HUES64 (cell line): Measurements from ENCODE around the gene PPM1D.
"Not testable (repeated sequence)": the region's sequence is repeated elsewhere in the genome, so short reads cannot be mapped to it uniquely, and the experiment has no call there.

ENCODE experiments used
- H3K27ac ChIP-seq: 2 replicates; pipeline ENCODE4 v1.7.0; 2013; ENCODE audit warnings: low read depth, low read length, inconsistent platforms
- H3K27me3 ChIP-seq: 2 replicates; pipeline ENCODE4 v1.6.1; 2013; ENCODE audit warnings: mild to moderate bottlenecking, low read length; ENCODE audit not compliant: insufficient read depth
- H3K36me3 ChIP-seq: 2 replicates; pipeline ENCODE4 v1.6.1; 2013; ENCODE audit warnings: mild to moderate bottlenecking, low read length; ENCODE audit not compliant: insufficient read depth
- H3K4me1 ChIP-seq: 2 replicates; pipeline ENCODE4 v1.6.1; 2013; ENCODE audit warnings: mild to moderate bottlenecking, low read length, moderate library complexity; ENCODE audit not compliant: insufficient read depth
- H3K4me3 ChIP-seq: 2 replicates; pipeline ENCODE4 v1.5.1; 2013; ENCODE audit warnings: mild to moderate bottlenecking, low read length, moderate library complexity
- H3K9ac ChIP-seq: 2 replicates; pipeline ENCODE4 v1.6.1; 2013; ENCODE audit warnings: mild to moderate bottlenecking, low read depth, low read length
- H3K9me3 ChIP-seq: 2 replicates; pipeline ENCODE4 v1.6.1; 2013; ENCODE audit warnings: low read depth, low read length; ENCODE audit not compliant: insufficient read depth
- WGBS: fragments of 150-250, 120-280 bp; methylation state at CpG from one replicate; pipeline ENCODE4 v1.1.7; 2013; ENCODE audit warnings: missing lambda C conversion rate; 5-methylcytosine and 5-hydroxymethylcytosine counted together

Gene PPM1D

GRCh38 chr17:60646701-60647100 is 46.7 kb downstream of the PPM1D start:
- Histone ChIP-seq H3K27me3 (no peaks in the 10 kb centered on the region), H3K9me3 (no peaks in the 10 kb centered on the region), H3K36me3 (peaks cover 37% of the 10 kb centered on the region), H3K27ac (no peak overlapping the region), H3K4me3 (no peak overlapping the region), H3K9ac (no peak overlapping the region), H3K4me1 (no peaks in the 10 kb centered on the region)
- 88% methylated on average over 2 of the region's 3 CpGs for WGBS

GRCh38 chr17:60647705-60648104 is 47.7 kb downstream of the PPM1D start:
- no peak overlapping the region for H3K9ac ChIP-seq
- H3K4me3 ChIP-seq, result no peak overlapping the region
- H3K27ac ChIP-seq, result no peak overlapping the region
- H3K9me3 ChIP-seq, result no peaks in the 10 kb centered on the region
- H3K36me3 ChIP-seq, result peaks cover 37% of the 10 kb centered on the region
- H3K4me1 ChIP-seq, result no peaks in the 10 kb centered on the region
- WGBS, result 80% methylated on average over 1 of the region's 1 CpG
- H3K27me3 ChIP-seq, result no peaks in the 10 kb centered on the region

DNA sequence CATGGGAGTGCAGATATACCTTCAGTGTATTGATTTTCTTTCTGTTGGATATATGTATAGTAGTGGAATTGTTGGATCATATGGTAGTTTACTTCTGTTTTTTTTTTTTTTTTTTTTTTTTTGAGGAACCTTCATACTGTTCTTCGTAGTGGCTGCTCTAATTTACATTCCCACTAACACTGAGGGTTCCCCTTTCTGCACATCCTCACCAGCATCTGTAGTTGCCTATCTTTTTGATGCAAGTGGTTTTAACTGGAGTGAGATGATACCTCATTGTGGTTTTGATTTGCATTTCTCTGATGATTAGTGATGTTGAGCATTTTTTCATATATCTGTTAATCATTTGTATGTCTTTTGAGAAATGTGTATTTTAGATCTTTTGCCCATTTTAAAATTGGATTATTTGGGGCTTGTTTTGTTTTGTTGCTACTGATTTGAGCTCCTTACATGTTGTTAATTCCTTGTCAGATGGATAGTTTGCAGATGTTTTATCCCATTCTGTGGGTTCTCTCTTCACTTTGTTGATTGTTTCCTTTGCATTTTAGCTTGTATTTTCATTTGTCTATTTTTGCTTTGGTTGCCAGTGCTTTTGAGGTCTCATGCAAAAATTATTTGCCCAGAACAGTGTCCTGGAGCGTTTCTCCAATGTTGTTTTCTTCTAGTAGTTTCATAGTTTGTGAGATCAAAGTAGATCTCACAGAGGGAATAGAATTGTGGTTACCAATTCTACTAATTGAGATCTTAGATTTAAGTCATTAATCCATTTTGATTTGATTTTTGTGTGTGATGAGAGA is 52.7 kb downstream of the PPM1D start:
- H3K9ac ChIP-seq, result no peak overlapping the region
- H3K9me3 ChIP-seq, result no peaks in the 10 kb centered on the region
- H3K27ac ChIP-seq, result no peak overlapping the region
- no peaks in the 10 kb centered on the region for H3K27me3 ChIP-seq
- 81% methylated on average over 1 of the region's 2 CpGs for WGBS
- H3K4me3 ChIP-seq, result no peak overlapping the region
- H3K36me3 ChIP-seq, result peaks cover 44% of the 10 kb centered on the region
- H3K4me1 ChIP-seq, result no peaks in the 10 kb centered on the region

DNA sequence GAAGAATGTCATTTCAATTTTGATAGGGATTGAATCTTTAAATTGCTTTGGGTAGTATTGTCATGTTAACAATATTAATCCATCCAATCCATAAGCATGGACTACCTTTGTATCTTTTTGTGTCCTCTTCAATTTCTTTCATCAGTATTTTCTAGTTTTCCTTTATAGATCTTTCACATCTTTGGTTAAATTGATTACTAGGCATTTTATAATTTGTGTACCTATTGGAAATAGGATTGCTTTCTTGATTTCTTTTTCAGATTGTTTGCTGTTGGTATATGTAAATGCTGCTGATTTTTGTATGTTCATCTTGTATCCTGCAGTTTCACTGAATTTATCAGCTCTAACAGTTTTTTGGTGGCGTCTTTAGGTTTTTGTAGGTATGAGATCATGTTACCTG is 53.6 kb downstream of the PPM1D start:
- Histone ChIP-seq H3K4me1 (no peaks in the 10 kb centered on the region), H3K9me3 (no peaks in the 10 kb centered on the region), H3K27ac (no peak overlapping the region), H3K27me3 (no peaks in the 10 kb centered on the region), H3K36me3 (peaks cover 41% of the 10 kb centered on the region), H3K4me3 (no peak overlapping the region), H3K9ac (no peak overlapping the region)
- WGBS, result 80% methylated on average over 1 of the region's 1 CpG

DNA sequence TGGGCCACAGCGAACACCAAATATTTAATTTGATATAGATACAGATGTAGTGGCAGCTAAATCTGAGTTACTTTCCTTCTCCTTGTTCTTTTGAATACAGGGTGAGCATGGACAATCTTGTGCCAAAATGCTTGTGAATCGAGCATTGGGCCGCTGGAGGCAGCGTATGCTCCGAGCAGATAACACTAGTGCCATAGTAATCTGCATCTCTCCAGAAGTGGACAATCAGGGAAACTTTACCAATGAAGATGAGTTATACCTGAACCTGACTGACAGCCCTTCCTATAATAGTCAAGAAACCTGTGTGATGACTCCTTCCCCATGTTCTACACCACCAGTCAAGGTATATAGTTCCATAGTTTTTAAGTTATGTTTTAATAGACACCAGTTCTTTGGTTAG is 56.5 kb downstream of the PPM1D start:
- Histone ChIP-seq H3K4me3 (no peak overlapping the region), H3K27me3 (no peaks in the 10 kb centered on the region), H3K27ac (no peak overlapping the region), H3K9me3 (no peaks in the 10 kb centered on the region), H3K9ac (no peak overlapping the region), H3K4me1 (no peaks in the 10 kb centered on the region), H3K36me3 (peaks cover 25% of the 10 kb centered on the region)
- 98% methylated on average over 5 of the region's 5 CpGs for WGBS

GRCh38 chr17:60659156-60659555 is 59.2 kb downstream of the PPM1D start:
- Histone ChIP-seq H3K9ac (no peak overlapping the region), H3K27me3 (no peaks in the 10 kb centered on the region), H3K9me3 (no peaks in the 10 kb centered on the region), H3K27ac (no peak overlapping the region), H3K4me3 (no peak overlapping the region), H3K36me3 (peaks cover 39% of the 10 kb centered on the region), H3K4me1 (no peaks in the 10 kb centered on the region)
- WGBS, result 91% methylated on average over 1 of the region's 1 CpG

GRCh38 chr17:60661489-60661888 is 61.5 kb downstream of the PPM1D start:
- Histone ChIP-seq H3K9me3 (no peaks in the 10 kb centered on the region), H3K36me3 (peaks cover 41% of the 10 kb centered on the region), H3K9ac (no peak overlapping the region), H3K27ac (no peak overlapping the region), H3K4me3 (no peak overlapping the region), H3K27me3 (no peaks in the 10 kb centered on the region), H3K4me1 (no peaks in the 10 kb centered on the region)
- 100% methylated on average over 2 of the region's 2 CpGs for WGBS

DNA sequence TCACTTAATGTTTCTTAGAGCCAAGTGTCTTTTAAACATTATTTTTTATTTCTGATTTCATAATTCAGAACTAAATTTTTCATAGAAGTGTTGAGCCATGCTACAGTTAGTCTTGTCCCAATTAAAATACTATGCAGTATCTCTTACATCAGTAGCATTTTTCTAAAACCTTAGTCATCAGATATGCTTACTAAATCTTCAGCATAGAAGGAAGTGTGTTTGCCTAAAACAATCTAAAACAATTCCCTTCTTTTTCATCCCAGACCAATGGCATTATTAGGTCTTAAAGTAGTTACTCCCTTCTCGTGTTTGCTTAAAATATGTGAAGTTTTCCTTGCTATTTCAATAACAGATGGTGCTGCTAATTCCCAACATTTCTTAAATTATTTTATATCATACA is 64.0 kb downstream of the PPM1D start:
- H3K27me3 ChIP-seq, result no peaks in the 10 kb centered on the region
- WGBS, result no CpG with 5 or more reads among the region's 1 CpG
- peaks cover 23% of the 10 kb centered on the region for H3K36me3 ChIP-seq
- no peaks in the 10 kb centered on the region for H3K9me3 ChIP-seq
- H3K27ac ChIP-seq, result no peak overlapping the region
- no peaks in the 10 kb centered on the region for H3K4me1 ChIP-seq
- no peak overlapping the region for H3K9ac ChIP-seq
- H3K4me3 ChIP-seq, result no peak overlapping the region

DNA sequence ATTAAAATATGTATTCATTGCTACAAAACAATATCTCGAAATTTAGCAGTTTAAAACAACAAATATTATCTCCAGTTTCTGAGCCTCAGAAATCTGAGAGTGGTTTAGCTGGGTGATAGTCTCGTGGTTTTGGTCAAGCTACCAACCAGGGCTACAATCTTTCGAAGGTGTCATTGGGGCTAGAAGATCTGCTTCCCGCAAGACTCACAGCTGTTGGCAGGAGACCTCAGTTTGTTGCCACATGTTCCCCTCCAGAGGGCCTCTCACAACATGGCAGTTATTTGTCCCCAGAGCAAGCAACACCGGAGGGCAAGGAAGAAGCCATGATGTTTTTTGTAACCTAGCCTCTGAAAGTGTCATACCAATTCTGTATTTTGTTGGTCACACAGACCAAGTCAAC is 65.6 kb downstream of the PPM1D start:
- 95% methylated on average over 5 of the region's 5 CpGs for WGBS

DNA sequence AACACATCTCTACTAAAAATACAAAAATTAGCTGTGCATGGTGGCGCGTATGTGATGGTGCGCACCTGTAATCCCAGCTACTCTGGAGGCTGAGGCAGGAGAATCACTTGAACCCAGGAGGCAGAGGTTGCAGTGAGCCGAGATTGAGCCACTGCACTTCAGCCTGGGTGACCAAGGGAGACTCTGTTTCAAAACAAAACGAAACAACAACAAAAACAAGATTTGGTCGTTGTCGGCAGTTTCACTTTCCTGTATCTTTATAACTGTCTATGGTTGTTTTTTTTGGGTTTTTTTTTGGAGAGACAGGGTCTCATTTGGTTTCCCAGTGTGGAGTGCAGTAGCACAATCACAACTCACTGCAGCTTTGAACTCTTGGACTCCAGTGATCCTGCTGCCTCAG is 68.7 kb downstream of the PPM1D start:
- not testable (repeated sequence) for H3K36me3 ChIP-seq, H3K9me3 ChIP-seq, H3K4me1 ChIP-seq, H3K27me3 ChIP-seq, H3K27ac ChIP-seq, H3K9ac ChIP-seq, H3K4me3 ChIP-seq
- WGBS, result 94% methylated on average over 7 of the region's 7 CpGs

More for the DNA sequence above, 65.6 kb downstream of the PPM1D start:
- Histone ChIP-seq H3K4me1 (no peaks in the 10 kb centered on the region), H3K9me3 (no peaks in the 10 kb centered on the region), H3K9ac (no peak overlapping the region), H3K27ac (no peak overlapping the region), H3K36me3 (peaks cover 20% of the 10 kb centered on the region), H3K4me3 (no peak overlapping the region), H3K27me3 (no peaks in the 10 kb centered on the region)

DNA sequence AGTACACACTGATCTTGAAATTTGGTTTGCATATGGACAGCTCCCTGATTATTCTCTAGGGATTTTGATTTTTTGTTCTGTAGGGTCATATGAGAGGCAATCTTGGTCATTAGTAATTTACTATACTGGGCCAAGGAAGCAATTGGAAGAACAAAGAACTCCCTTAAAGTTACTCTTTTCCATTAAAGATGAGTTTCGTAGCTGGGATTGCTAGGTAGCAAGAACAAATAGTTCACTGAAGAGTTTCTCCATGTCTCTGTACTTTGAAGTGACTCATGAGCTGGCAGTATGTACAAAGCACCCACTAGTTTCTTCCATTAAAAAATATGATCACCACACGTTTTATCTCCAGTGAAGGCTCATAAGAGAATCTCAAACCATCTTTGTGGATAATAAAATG is 71.5 kb downstream of the PPM1D start:
- H3K36me3 ChIP-seq, result no peaks in the 10 kb centered on the region
- H3K4me1 ChIP-seq, result no peaks in the 10 kb centered on the region
- no peak overlapping the region for H3K9ac ChIP-seq
- H3K27ac ChIP-seq, result no peak overlapping the region
- no peaks in the 10 kb centered on the region for H3K9me3 ChIP-seq
- no peak overlapping the region for H3K4me3 ChIP-seq
- H3K27me3 ChIP-seq, result no peaks in the 10 kb centered on the region
- WGBS, result 50% methylated on average over 2 of the region's 2 CpGs

GRCh38 chr17:60674637-60675036 is 74.6 kb downstream of the PPM1D start:
- not testable (repeated sequence) for H3K9ac ChIP-seq, H3K9me3 ChIP-seq, H3K27me3 ChIP-seq, H3K4me1 ChIP-seq, H3K36me3 ChIP-seq, H3K4me3 ChIP-seq, H3K27ac ChIP-seq
- 87% methylated on average over 7 of the region's 7 CpGs for WGBS
